T-helper 17 cell (primary cell): ENCODE data around the gene ACIN1. TPM values are rescaled to one million over a fixed set of nuclear protein-coding genes. Genes with fewer than 3 reads are reported as not detected.
"Not testable (repeated sequence)": the region's sequence is repeated elsewhere in the genome, so short reads cannot be mapped to it uniquely, and the experiment has no call there.

Experiments used
- ATAC-seq: fragments of 150-1000 bp; cut with Tn5 transposase; 2 replicates; pipeline ENCODE4 v1.10.0; 2021; ENCODE audit warnings: mild to moderate bottlenecking, moderate library complexity
- DNase-seq, 3 donors: peaks; one replicate each; pipeline versions ENCODE4 v3.0.0 to v3.0.0-alpha.2; 2020 to 2021
- H3K9me3 ChIP-seq: one replicate; pipeline ENCODE4 v1.7.0; 2013; ENCODE audit warnings: low read length, mild to moderate bottlenecking; ENCODE audit not compliant: control insufficient read depth, poor library complexity, severe bottlenecking
- H3K27ac Mint-ChIP-seq: one replicate; pipeline ENCODE4 v1.8.0; 2022; ENCODE audit warnings: mild to moderate bottlenecking, moderate library complexity, mixed read lengths
- H3K27me3 Mint-ChIP-seq: one replicate; pipeline ENCODE4 v1.8.0; 2022; ENCODE audit warnings: mixed read lengths
- H3K36me3 Mint-ChIP-seq: one replicate; pipeline ENCODE4 v1.8.0; 2022; ENCODE audit warnings: low read depth, mixed read lengths
- H3K4me1 Mint-ChIP-seq: one replicate; pipeline ENCODE4 v1.8.0; 2022; ENCODE audit warnings: mild to moderate bottlenecking, mixed read lengths
- H3K4me3 Mint-ChIP-seq: one replicate; pipeline ENCODE4 v1.8.0; 2022; ENCODE audit warnings: mild to moderate bottlenecking, moderate library complexity, mixed read lengths
- total RNA-seq, 4 donors: library from RNA in 2 of 4; stranded (reverse) in 2 of 4; gene quantifications; one replicate each; pipeline ENCODE4 v1.2.3 and lab custom pipeline; 2022 to 2026

The ACIN1 gene
- total RNA-seq, 2 donors from 2014 or later, result 264 to 298 TPM

DNA sequence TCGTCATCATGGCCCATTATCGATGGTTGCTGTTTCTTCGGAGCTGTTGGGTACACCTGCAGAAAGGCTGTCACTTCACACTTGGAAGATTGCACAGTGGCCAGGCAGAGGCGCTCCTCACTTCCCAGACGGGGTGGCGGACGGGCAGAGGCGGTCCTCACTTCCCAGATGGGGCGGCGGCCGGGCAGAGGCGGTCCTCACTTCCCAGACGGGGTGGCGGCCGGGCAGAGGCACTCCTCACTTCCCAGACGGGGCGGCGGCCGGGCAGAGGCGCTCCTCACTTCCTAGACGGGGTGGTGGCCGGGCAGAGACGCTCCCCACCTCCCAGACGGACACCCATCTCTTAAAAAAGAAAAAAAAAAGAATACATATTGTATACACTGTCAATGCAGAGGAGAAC lies 13.2 kb upstream of the ACIN1 start:
- H3K4me1 Mint-ChIP-seq, H3K4me3 Mint-ChIP-seq, H3K9me3 ChIP-seq, H3K36me3 Mint-ChIP-seq, H3K27me3 Mint-ChIP-seq, ATAC-seq, H3K27ac Mint-ChIP-seq, DNase-seq: not testable (repeated sequence)

DNA sequence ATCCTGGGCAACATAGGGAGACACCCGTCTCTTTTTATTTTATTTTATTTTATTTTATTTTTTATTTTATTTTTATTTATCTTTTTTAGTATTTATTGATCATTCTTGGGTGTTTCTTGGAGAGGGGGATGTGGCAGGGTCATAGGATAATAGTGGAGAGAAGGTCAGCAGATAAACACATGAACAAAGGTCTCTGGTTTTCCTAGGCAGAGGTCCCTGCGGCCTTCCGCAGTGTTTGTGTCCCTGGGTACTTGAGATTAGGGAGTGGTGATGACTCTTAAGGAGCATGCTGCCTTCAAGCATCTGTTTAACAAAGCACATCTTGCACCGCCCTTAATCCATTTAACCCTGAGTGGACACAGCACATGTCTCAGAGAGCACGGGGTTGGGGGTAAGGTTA lies 12.7 kb upstream of the ACIN1 start:
- not testable (repeated sequence) for H3K4me1 Mint-ChIP-seq, H3K27ac Mint-ChIP-seq, H3K27me3 Mint-ChIP-seq, DNase-seq, H3K9me3 ChIP-seq, H3K4me3 Mint-ChIP-seq, ATAC-seq, H3K36me3 Mint-ChIP-seq

DNA sequence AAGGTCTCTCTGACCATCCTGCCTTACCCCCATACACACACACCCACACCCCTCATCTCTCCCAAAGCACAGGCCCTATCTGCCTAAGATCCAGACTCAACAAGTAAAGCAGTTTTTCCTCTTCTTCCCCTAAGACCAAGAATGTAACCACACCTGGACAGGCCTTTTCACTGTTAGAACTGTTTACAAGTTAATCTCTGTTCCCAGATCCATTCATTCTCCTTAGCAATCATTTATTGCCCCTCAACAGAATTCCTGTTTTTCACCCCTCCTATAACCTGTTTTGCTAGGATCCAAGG lies 11.8 kb upstream of the ACIN1 start:
- Mint-ChIP-seq H3K4me3 (no peak overlapping the region), H3K27ac (no peak overlapping the region), H3K4me1 (no peaks in the 10 kb centered on the region), H3K27me3 (no peaks in the 10 kb centered on the region), H3K36me3 (peaks cover 2% of the 10 kb centered on the region)
- H3K9me3 ChIP-seq, result no peaks in the 10 kb centered on the region
- ATAC-seq (no peak), DNase-seq (no peak)

DNA sequence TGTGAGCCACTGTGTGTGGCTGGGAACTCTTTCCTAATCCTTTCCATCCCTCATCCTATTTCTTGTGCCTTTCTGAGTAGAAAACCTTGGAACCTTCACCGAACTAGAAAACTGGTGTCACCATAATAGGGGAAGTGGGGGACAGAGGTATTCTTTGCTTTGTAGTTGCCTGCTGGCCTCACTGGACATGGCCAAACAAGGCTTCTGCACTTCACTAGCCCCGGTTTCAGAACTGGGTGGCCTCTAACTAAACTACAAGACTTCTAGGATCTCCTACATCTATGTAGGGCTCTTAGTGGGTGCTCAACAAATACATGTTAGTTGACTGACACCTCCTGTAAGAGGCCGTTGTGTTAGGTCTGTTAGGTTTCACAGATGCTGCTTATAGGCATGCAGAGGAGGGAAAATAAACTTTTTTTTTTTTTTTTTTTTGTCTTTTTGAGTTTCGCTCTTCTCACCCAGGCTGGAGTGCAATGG lies 10.4 kb upstream of the ACIN1 start:
- no peak for DNase-seq
- H3K9me3 ChIP-seq, result no peaks in the 10 kb centered on the region
- ATAC-seq, result no peak
- Mint-ChIP-seq H3K27me3 (no peaks in the 10 kb centered on the region), H3K4me3 (no peak overlapping the region), H3K36me3 (peaks cover 2% of the 10 kb centered on the region), H3K4me1 (no peaks in the 10 kb centered on the region), H3K27ac (no peak overlapping the region)

DNA sequence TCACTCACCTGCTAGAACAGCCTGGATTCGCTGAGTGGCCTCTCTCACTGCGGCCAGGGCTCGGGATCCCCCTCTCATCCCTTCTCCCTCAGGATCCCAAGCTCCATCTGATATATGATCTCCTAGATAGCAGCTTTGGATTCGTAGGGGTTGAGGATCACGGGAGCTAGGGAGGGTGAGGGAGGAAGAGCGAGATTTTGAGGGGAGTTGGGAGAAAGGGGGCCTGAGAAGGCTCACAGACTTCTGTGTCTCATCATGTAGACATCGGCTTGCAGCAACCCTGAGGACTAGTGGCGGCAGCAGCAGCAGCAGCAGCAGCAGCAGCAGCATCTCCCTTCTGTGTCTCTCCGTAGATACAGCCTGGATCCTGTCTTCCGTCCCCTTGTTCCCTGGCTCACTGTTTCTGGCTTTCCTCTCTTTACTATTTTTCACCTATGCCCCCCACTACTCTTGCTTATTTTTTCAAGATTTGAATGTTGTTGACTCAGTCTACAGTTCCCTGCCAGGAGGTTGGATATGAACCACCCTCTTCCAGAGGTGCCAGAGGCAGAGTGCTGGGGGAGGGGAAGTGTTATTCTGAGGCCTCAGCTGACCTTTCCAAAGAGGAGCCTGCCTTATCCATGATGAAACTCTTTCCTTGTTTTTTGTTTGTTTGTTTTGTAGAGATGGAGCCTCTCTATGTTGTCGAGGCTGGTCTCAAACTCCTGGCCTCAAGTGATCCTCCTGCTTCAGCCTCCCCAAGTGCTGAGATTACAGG lies 9.8 kb upstream of the ACIN1 start, which contains the start of gene CIROP:
CIROP (minus strand) TSS at position 399 of the 757 bp plus-strand sequence; CDS start at position 330, 69 bp downstream.
- H3K4me1 Mint-ChIP-seq, result peaks cover 3% of the 10 kb centered on the region
- no peaks in the 10 kb centered on the region for H3K27me3 Mint-ChIP-seq
- H3K4me3 Mint-ChIP-seq, result peak within 1 kb of the TSS; percentile 19
- H3K36me3 Mint-ChIP-seq, result peaks cover 2% of the 10 kb centered on the region
- no peak for DNase-seq
- no peaks in the 10 kb centered on the region for H3K9me3 ChIP-seq
- ATAC-seq, result no peak
- no peak within 1 kb of the TSS for H3K27ac Mint-ChIP-seq

DNA sequence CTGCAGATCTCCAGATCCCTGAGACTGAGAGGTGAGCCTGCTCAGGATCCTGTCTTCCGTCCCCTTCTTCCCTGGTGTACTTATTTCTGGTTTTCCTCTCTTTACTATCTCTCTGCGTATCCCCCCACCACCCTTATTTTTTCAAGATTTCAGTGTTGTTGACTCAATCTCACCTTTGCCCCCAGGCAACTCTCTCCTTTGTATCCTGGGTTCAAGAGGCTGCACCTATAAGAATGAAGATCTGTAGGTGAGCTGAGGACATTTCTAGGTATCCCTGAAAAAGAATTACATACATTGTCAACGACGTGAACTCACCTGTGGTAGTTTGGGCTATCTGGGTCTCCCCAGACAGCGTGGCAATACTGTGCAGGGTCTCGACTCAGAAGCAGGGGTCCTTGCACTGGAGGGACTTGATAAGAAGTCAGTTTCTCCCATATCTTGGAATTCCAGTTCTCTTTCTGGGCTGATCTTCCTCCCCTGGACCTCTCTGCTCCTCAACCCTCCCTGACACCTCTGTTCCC lies 9.2 kb upstream of the ACIN1 start:
- DNase-seq (no peak), ATAC-seq (no peak)
- peaks cover 6% of the 10 kb centered on the region for H3K4me1 Mint-ChIP-seq
- H3K4me3 Mint-ChIP-seq, result peak overlapping the region; percentile 19
- H3K36me3 Mint-ChIP-seq, result peaks cover 2% of the 10 kb centered on the region
- no peak overlapping the region for H3K27ac Mint-ChIP-seq
- no peaks in the 10 kb centered on the region for H3K27me3 Mint-ChIP-seq
- H3K9me3 ChIP-seq, result no peaks in the 10 kb centered on the region

DNA sequence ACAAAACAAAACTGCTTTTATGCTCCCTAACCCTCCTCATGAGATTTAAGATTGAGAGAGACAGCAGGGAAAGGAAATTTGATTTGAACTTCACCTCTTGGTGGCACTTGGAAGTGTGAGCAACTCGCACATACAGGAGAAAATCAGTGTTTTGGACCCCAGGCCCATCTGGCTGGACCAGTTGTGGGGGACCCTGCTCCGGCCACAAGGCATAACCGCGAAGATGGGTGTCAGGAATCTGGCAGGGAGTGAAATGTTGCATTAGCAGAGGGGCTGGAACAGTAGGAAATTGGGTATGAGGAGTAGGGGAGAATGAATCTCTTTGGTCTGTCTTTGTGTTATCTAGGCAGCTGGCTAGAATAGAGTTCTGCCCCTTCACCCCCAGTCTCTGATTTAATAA lies 8.6 kb upstream of the ACIN1 start:
- Mint-ChIP-seq H3K27ac (no peak overlapping the region), H3K27me3 (no peaks in the 10 kb centered on the region), H3K4me1 (peaks cover 6% of the 10 kb centered on the region), H3K36me3 (peaks cover 2% of the 10 kb centered on the region), H3K4me3 (no peak overlapping the region)
- DNase-seq, result no peak
- H3K9me3 ChIP-seq, result no peaks in the 10 kb centered on the region
- no peak for ATAC-seq

DNA sequence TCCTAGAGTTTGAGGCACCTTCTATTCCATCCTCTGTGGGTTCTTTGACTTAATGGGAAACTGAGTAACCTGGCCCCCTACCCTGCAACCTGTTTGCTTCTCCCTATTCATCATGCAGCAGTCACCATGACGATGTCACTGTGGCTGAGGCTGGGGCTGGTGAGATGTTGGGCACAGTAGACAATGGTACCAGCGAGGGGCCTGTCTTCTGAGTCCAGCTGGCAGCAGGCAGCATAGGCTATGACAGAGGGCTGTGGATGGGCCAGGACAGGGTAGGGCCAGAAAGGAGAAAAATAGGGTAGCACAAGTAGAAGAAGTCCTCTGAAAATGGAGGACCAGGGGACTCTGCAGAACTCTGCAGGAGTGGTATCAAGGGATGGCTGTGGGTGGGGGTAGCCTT lies 7.9 kb upstream of the ACIN1 start:
- Mint-ChIP-seq H3K36me3 (peaks cover 2% of the 10 kb centered on the region), H3K4me3 (no peak overlapping the region), H3K27me3 (no peaks in the 10 kb centered on the region), H3K4me1 (peaks cover 6% of the 10 kb centered on the region), H3K27ac (no peak overlapping the region)
- no peak for DNase-seq
- no peak for ATAC-seq
- H3K9me3 ChIP-seq, result no peaks in the 10 kb centered on the region

DNA sequence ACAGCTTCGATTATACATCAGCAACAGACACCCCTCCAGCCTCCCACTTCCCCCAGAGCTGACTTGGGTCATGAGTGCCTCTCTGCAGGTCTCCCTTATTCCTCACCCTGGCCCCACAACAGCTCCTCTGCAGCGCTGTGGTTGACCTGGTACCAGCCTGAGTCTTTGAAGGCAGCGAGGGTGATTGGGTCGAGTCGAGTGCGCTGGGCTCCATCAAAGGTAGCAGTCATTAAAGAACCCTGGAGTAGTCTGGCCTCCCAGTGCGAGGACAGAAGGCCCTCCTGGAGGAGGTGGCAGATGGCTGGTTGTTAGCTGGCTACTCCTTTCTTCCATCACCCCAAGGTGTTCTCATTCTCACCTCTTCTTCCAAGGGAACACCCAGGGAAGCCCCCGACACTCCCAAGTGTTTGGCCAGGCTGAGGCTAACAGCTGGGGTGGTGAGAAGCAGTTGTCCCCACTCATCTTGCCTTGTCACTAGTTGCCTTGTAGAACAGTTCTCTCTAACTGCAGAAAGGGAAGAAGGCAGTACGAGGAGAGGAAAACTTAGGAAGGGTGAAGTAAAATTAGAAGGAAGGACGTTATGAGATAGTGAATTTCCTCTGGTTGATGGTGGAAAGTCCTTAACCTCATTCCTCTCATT lies 7.2 kb upstream of the ACIN1 start:
- Mint-ChIP-seq H3K36me3 (peaks cover 2% of the 10 kb centered on the region), H3K4me1 (peaks cover 11% of the 10 kb centered on the region), H3K27me3 (no peaks in the 10 kb centered on the region), H3K4me3 (no peak overlapping the region), H3K27ac (no peak overlapping the region)
- ATAC-seq (no peak), DNase-seq (no peak)
- no peaks in the 10 kb centered on the region for H3K9me3 ChIP-seq

DNA sequence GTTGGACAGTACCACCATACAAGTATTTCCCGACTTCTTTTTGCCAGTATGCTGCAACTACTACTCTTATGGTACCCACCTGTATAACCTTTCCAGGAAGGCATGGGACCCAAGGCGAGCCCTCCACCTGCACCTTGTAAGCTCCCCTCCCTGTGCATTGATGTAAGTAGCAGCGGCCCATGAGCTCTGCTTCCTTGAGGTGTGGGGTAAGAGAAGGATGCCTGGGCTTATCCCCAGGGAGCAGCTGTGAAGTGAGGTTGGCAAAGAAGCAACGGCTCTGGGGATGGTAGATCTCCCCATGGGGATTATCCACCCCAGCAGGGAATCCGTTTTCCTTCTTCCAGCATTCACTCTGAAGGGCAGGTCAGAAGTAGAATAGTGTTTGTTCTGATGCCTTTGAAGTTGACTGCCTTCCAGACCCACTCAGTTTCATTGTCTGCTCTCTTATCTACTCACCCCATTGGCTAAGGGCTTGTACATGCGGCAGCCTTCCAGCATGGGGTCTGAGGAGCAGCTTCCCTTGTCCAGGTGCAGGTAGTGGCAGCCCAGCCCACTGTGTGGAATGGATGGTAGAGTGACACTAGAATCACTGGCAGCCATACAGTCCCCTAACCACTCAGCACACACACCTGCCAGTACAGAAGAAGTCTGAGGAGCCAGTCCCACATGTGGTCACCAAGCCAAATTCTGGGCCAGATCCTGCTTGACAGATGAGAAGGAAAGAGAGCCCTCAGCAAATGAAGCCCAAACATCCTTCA lies 6.5 kb upstream of the ACIN1 start:
- H3K9me3 ChIP-seq, result no peaks in the 10 kb centered on the region
- DNase-seq, result no peak
- H3K27me3 Mint-ChIP-seq, result no peaks in the 10 kb centered on the region
- H3K4me3 Mint-ChIP-seq, result no peak overlapping the region
- peaks cover 2% of the 10 kb centered on the region for H3K36me3 Mint-ChIP-seq
- no peak for ATAC-seq
- H3K27ac Mint-ChIP-seq, result peak overlapping the region; percentile 62
- peaks cover 16% of the 10 kb centered on the region for H3K4me1 Mint-ChIP-seq

DNA sequence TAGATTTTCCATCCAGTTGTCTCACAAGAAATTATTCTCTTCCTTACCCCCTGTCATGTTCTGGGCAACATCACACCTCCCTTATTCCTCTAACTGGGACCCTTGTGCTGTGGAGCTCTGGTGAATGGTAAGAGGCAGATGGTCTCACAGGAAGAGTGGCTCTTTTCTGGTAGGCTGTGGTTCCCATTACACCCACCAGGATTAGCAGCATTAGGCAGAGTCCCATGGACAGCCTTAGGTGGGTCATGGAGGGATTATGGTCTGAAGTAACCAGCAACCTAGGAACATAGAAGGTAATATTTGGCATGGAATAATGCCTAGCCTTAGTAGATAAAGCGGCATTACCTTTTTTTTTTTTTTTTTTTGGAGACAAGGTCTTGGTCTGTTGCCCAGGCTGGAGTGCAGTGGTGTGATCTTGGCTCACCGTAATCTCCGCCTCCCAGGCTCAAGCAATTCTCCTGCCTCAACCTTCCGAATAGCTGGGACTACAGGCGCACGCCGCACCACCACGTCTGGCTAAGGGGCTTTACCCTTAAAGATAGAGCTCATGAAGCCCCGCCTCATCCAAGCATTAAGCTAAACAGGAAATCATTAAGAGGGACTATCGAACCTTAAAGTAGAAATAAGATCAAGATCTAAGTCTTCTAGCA lies 4.4 kb upstream of the ACIN1 start:
- no peaks in the 10 kb centered on the region for H3K36me3 Mint-ChIP-seq
- H3K4me1 Mint-ChIP-seq, result peaks cover 16% of the 10 kb centered on the region
- ATAC-seq (no peak), DNase-seq (no peak)
- no peak overlapping the region for H3K27ac Mint-ChIP-seq
- no peak overlapping the region for H3K4me3 Mint-ChIP-seq
- H3K27me3 Mint-ChIP-seq, result no peaks in the 10 kb centered on the region
- no peaks in the 10 kb centered on the region for H3K9me3 ChIP-seq

DNA sequence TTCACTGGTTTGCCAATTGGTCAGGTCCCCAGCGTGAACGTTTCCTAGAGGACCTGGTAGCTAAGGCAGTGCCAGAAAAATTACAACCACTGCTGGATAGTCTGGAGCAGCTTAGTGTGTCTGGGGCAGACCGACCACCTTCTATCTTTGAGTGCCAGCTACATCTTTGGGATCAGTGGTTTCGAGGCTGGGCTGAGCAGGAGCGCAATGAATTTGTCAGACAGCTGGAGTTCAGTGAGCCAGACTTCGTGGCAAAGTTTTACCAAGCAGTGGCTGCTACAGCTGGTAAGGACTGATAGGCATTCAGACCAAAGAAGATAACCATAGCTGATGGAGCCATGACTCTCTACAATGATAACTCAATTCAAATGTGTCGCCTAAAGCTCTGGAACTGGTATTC lies 2.9 kb upstream of the ACIN1 start:
- H3K4me3 Mint-ChIP-seq, result no peak overlapping the region
- DNase-seq (no peak), ATAC-seq (no peak)
- no peaks in the 10 kb centered on the region for H3K27me3 Mint-ChIP-seq
- H3K36me3 Mint-ChIP-seq, result no peaks in the 10 kb centered on the region
- H3K4me1 Mint-ChIP-seq, result peaks cover 24% of the 10 kb centered on the region
- no peak overlapping the region for H3K27ac Mint-ChIP-seq
- H3K9me3 ChIP-seq, result no peaks in the 10 kb centered on the region
